HEK293T (cell line): ENCODE results near the gene CCL24.

Experiments
- FOXA1 ChIP-seq: fragments of 450-650 bp; IDR thresholded peaks from 2 replicates; pipeline ENCODE4 v1.6.1; 2016; ENCODE audit warnings: mild to moderate bottlenecking
- FOXM1 ChIP-seq: fragments of 450-650 bp; IDR thresholded peaks from 2 replicates; pipeline ENCODE4 v1.6.1; 2017; ENCODE audit warnings: mild to moderate bottlenecking, borderline replicate concordance
- NFRKB ChIP-seq: fragments of 450-650 bp; IDR thresholded peaks from 2 replicates; pipeline ENCODE4 v1.6.1; 2016; ENCODE audit warnings: mild to moderate bottlenecking, moderate library complexity
- SUZ12 ChIP-seq: fragments of 450-650 bp; IDR thresholded peaks from 2 replicates; pipeline ENCODE4 v1.6.1; 2016; ENCODE audit warnings: mild to moderate bottlenecking
- ZNF384 ChIP-seq: fragments of 450-650 bp; IDR thresholded peaks from 2 replicates; pipeline ENCODE4 v1.6.1; 2016

DNA sequence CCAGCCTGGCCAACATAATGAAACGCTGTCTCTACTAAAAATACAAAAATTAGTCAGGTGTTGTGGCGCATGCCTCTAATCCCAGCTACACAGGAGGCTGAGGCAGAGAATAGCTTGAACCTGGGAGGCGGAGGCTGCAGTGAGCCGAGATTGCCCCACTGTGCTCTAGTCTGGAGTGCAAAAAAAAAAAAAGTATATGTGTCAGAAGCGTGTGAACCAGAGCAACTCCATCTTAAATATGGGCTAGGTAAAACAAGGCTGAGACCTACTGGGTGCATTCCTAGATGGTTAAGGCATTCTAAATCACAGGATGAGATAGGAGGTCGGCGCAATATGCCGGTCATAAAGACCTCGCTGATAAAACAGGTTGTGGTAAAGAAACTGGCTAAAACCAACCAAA, 6.2 kb downstream of the CCL24 start:
- TF ChIP-seq FOXM1, result no peak
- TF ChIP-seq FOXA1, result no peak
- no peak for TF ChIP-seq SUZ12
- no peak for TF ChIP-seq ZNF384
- TF ChIP-seq NFRKB, result no peak
